ENCODE data around the gene MYOD1. TPM values are rescaled to one million over a fixed set of nuclear protein-coding genes. Genes with fewer than 3 reads are reported as not detected.

Gene MYOD1
- total RNA-seq, 1 donor from 2014 or later, result not detected

GRCh38 chr11:17771415-17771814, 52.0 kb downstream of the MYOD1 start:
- Mint-ChIP-seq H3K4me1 (no peaks in the 10 kb centered on the region), H3K27me3 (no peaks in the 10 kb centered on the region), H3K27ac (no peak overlapping the region), H3K4me3 (no peak overlapping the region), H3K36me3 (ENCODE audit: low read depth) (no peaks in the 10 kb centered on the region), H3K9me3 (no peaks in the 10 kb centered on the region)
- intact Hi-C loops (cut with micrococcal nuclease), result no loop called here
- ATAC-seq (ENCODE audit: low read depth) (no peak), DNase-seq (no peak)
- ChIA-PET POLR2A (no interaction called here), CTCF (no interaction called here)
- TF ChIP-seq CTCF (IDR thresholded peaks at IDR 0.05), result no peak

Other genes with a start within 250 kb of the MYOD1 start
- not detected in 2 replicates for gene ABCC8, start 242.7 kb upstream of the MYOD1 start, total RNA-seq
- not detected in 2 replicates for gene USH1C, start 175.2 kb upstream of the MYOD1 start, total RNA-seq
- gene OTOG, start 172.3 kb upstream of the MYOD1 start, total RNA-seq, result not detected in 2 replicates
- not detected in 2 replicates for gene KCNC1, start 15.2 kb downstream of the MYOD1 start, total RNA-seq

All from activated B cell treated with CpG ODN at 0.5 μM for 24 hours (primary cell).